SU-DHL-6 (cell line): ENCODE measurements around the gene PLCB1.

Experiments used
- H2AFZ ChIP-seq: fragments of 200-600 bp; sonication (generic); 2 replicates; pipeline ENCODE4 v1.6.1; 2014; ENCODE audit warnings: low read depth, mild to moderate bottlenecking, moderate library complexity, mixed read lengths, antibody characterized with exemption, low read length; ENCODE audit not compliant: severe bottlenecking
- H3F3A ChIP-seq: fragments of 200-600 bp; shearing (Covaris generic); 2 replicates; pipeline ENCODE4 v1.6.0; 2016; ENCODE audit warnings: antibody characterized with exemption, mild to moderate bottlenecking; ENCODE audit not compliant: insufficient read depth
- H3K27ac ChIP-seq: fragments of 200-600 bp; sonication (generic); 2 replicates; pipeline ENCODE4 v1.5.1; 2016; ENCODE audit warnings: low read depth, mild to moderate bottlenecking, low read length, moderate library complexity, mixed read lengths
- H3K27me3 ChIP-seq: fragments of 200-600 bp; sonication (generic), shearing (Covaris generic); 2 replicates; pipeline ENCODE4 v1.6.0; 2014; ENCODE audit warnings: mild to moderate bottlenecking, low read length
- H3K36me3 ChIP-seq: fragments of 200-600 bp; sonication (generic); 2 replicates; pipeline ENCODE4 v1.6.1; 2014; ENCODE audit warnings: mild to moderate bottlenecking, low read length, mixed read lengths
- H3K4me2 ChIP-seq: fragments of 300-600, 200-600 bp; shearing (Covaris generic), sonication (generic); 2 replicates; pipeline ENCODE4 v1.6.0; 2014; ENCODE audit warnings: low read length, low read depth, mild to moderate bottlenecking; ENCODE audit not compliant: poor library complexity, severe bottlenecking
- H3K4me3 ChIP-seq: fragments of 200-600 bp; sonication (generic); 2 replicates; pipeline ENCODE4 v1.5.1; 2014; ENCODE audit warnings: antibody characterized with exemption, low read length, mild to moderate bottlenecking, mixed read lengths; ENCODE audit not compliant: insufficient read depth, poor library complexity, severe bottlenecking
- H3K79me2 ChIP-seq: fragments of 200-600 bp; sonication (generic); 2 replicates; pipeline ENCODE4 v1.6.1; 2014; ENCODE audit warnings: mild to moderate bottlenecking, low read length, moderate library complexity; ENCODE audit not compliant: insufficient read depth
- H3K9ac ChIP-seq: fragments of 200-600 bp; sonication (generic); 2 replicates; pipeline ENCODE4 v1.7.0; 2014; ENCODE audit warnings: mild to moderate bottlenecking, low read length
- H3K9me2 ChIP-seq: fragments of 200-600 bp; sonication (generic); replicated peaks from 2 replicates; pipeline ENCODE4 v1.6.1; 2014; ENCODE audit warnings: low read length; ENCODE audit not compliant: insufficient read depth
- H3K9me3 ChIP-seq: fragments of 200-600 bp; sonication (generic); 2 replicates; pipeline ENCODE4 v1.6.1; 2014; ENCODE audit warnings: low read length, mixed read lengths; ENCODE audit not compliant: insufficient read depth
- H4K20me1 ChIP-seq: fragments of 200-600 bp; sonication (generic); 2 replicates; pipeline ENCODE4 v1.6.1; 2014; ENCODE audit warnings: low read depth, mild to moderate bottlenecking, antibody characterized with exemption, low read length, moderate library complexity, mixed read lengths
- EZH2phosphoT487 ChIP-seq: fragments of 200-600 bp; sonication (generic), shearing (Covaris generic); conservative IDR thresholded peaks from 2 replicates; pipeline ENCODE4 v1.6.1; 2018; ENCODE audit warnings: mild to moderate bottlenecking, antibody characterized with exemption, low read length, moderate library complexity, mixed read lengths
- TF ChIP-seq, protein P1 (sequence below): fragments of 200-600 bp; sonication (generic); IDR thresholded peaks from one replicate; pipeline ENCODE4 v1.5.1; 2017; ENCODE audit warnings: antibody characterized with exemption, mild to moderate bottlenecking, low read length, moderate library complexity; ENCODE audit not compliant: insufficient read depth, poor library complexity, severe bottlenecking

PLCB1 gene

DNA sequence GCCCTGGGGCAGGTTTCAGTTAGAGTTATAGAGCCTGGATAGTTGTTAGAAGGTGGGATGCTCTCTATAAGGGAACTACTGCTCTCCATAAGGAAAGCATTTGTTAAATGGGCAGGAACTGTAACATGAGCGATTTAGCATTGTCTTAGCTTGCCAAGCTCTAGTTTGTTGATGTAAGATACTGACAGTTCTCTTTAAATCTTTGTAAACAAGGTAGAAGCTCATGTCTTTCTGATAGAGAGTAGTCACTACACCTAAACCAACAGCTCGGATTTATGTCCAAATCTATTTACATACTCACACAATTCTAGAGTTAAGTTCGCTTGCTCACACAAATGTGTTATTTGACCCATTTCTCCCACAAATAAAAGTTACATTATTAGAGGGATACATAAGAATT is 87.3 kb downstream of the PLCB1 start:
- Histone ChIP-seq H2AFZ (no peak overlapping the region), H4K20me1 (no peaks in the 10 kb centered on the region), H3K79me2 (no peaks in the 10 kb centered on the region), H3K4me3 (no peak overlapping the region), H3F3A (no peaks in the 10 kb centered on the region), H3K9me2 (no peaks in the 10 kb centered on the region), H3K4me2 (no peak overlapping the region), H3K9me3 (no peaks in the 10 kb centered on the region), H3K9ac (no peak overlapping the region), H3K27me3 (no peaks in the 10 kb centered on the region), H3K36me3 (no peaks in the 10 kb centered on the region), H3K27ac (no peak overlapping the region)
- TF ChIP-seq, protein P1, sequence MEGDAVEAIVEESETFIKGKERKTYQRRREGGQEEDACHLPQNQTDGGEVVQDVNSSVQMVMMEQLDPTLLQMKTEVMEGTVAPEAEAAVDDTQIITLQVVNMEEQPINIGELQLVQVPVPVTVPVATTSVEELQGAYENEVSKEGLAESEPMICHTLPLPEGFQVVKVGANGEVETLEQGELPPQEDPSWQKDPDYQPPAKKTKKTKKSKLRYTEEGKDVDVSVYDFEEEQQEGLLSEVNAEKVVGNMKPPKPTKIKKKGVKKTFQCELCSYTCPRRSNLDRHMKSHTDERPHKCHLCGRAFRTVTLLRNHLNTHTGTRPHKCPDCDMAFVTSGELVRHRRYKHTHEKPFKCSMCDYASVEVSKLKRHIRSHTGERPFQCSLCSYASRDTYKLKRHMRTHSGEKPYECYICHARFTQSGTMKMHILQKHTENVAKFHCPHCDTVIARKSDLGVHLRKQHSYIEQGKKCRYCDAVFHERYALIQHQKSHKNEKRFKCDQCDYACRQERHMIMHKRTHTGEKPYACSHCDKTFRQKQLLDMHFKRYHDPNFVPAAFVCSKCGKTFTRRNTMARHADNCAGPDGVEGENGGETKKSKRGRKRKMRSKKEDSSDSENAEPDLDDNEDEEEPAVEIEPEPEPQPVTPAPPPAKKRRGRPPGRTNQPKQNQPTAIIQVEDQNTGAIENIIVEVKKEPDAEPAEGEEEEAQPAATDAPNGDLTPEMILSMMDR = no peak
- no peak for TF ChIP-seq EZH2phosphoT487

DNA sequence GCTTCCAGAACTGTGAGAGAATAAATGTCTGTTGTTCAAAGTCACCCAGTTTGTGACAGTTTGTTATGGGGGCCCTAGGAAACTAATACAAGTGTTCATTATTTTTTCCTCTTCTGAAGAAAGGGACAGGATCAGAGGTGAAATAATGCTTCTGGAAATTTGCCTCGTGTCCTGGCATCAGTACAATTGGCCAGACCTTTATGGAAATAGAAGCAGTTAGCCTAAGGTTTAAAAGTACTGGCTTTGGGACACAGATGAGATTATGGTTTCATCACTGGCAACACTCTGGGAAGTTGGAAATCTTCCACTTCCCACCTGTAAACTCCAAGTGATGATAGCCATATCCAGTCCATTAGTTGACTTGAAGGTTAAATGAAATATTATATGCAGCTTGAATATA is 88.7 kb downstream of the PLCB1 start:
- H4K20me1 ChIP-seq = no peaks in the 10 kb centered on the region
- no peak overlapping the region for H3K9ac ChIP-seq
- no peak overlapping the region for H3K4me3 ChIP-seq
- no peak for TF ChIP-seq EZH2phosphoT487
- TF ChIP-seq, protein P1 = no peak
- no peaks in the 10 kb centered on the region for H3K27me3 ChIP-seq
- H3K27ac ChIP-seq = no peak overlapping the region
- no peaks in the 10 kb centered on the region for H3K79me2 ChIP-seq
- no peaks in the 10 kb centered on the region for H3K9me3 ChIP-seq
- no peaks in the 10 kb centered on the region for H3F3A ChIP-seq
- H3K36me3 ChIP-seq = no peaks in the 10 kb centered on the region
- no peaks in the 10 kb centered on the region for H3K9me2 ChIP-seq
- H2AFZ ChIP-seq = no peak overlapping the region
- H3K4me2 ChIP-seq = no peak overlapping the region

DNA sequence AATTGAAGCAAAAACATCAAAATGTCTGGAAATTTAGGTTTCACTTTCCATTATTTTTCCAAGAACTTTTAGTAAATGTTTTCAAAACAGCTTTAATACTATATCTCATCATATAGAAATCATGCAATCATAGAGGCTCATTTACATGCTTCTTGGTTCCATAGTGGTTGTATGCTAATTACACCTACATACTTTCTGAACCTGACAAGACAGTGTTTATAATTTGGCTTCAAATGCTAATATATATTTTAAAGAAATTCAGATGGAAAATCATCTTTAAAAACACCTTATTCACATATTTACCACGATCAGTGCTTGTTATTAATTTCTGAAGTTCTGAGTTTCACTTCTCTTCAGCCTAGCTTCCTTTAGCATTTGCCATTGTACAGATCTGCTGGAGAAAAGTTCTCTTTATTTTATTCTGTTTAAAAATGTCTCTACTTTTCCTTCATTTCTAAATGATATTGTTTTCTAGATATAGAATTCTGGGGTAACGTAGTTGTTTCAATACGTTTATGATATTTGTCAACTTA is 89.9 kb downstream of the PLCB1 start:
- H2AFZ ChIP-seq = no peak overlapping the region
- H3K4me3 ChIP-seq = no peak overlapping the region
- no peaks in the 10 kb centered on the region for H3K79me2 ChIP-seq
- no peaks in the 10 kb centered on the region for H3F3A ChIP-seq
- H4K20me1 ChIP-seq = no peaks in the 10 kb centered on the region
- H3K36me3 ChIP-seq = no peaks in the 10 kb centered on the region
- no peaks in the 10 kb centered on the region for H3K9me3 ChIP-seq
- H3K27ac ChIP-seq = no peak overlapping the region
- no peaks in the 10 kb centered on the region for H3K9me2 ChIP-seq
- H3K4me2 ChIP-seq = no peak overlapping the region
- TF ChIP-seq EZH2phosphoT487 = no peak
- TF ChIP-seq, protein P1 = no peak
- H3K27me3 ChIP-seq = no peaks in the 10 kb centered on the region
- H3K9ac ChIP-seq = no peak overlapping the region
